ENCODE measurements around the gene TRIP10.
"Not testable (repeated sequence)": the region's sequence is repeated elsewhere in the genome, so short reads cannot be mapped to it uniquely, and the experiment has no call there.

TRIP10 gene

DNA sequence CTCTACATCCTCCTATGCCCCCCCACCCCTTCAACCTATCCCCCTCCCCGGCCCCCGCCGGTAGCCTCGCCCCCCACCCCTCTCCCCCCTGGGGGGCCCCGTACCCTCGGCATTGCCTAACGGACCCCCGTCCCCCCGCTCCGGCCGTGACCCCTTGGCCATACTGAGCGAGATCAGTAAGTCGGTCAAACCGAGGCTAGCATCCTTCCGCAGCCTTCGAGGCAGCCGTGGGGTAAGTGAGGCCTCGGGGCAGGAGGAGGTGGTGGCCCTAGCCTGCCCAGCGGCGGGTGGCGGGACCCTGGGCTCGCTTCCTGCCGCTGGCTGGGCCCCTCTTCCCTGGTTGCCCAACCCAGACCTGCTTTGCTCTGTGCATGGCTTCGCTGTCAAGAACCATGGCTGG is 6.5 kb downstream of the TRIP10 start:
- no peak for TF ChIP-seq OSR1 (CRISPR knock-in tag; IDR thresholded peaks at IDR 0.05)
- TF ChIP-seq ZC3H10 (CRISPR knock-in tag; IDR thresholded peaks at IDR 0.05) = no peak
- no peak for TF ChIP-seq ESRRG (CRISPR knock-in tag; IDR thresholded peaks at IDR 0.05)
- no peak for TF ChIP-seq ZFP3 (CRISPR knock-in tag; IDR thresholded peaks at IDR 0.05)
- TF ChIP-seq BACH2 (CRISPR knock-in tag; IDR thresholded peaks at IDR 0.05; ENCODE audit: borderline replicate concordance) = no peak
- TF ChIP-seq CSRNP3 (CRISPR knock-in tag; IDR thresholded peaks at IDR 0.05) = no peak
- no peak for TF ChIP-seq SNAI2 (CRISPR knock-in tag; IDR thresholded peaks at IDR 0.05)
- no peak for TF ChIP-seq GLIS3 (CRISPR knock-in tag; IDR thresholded peaks at IDR 0.05)
- TF ChIP-seq, protein P1, sequence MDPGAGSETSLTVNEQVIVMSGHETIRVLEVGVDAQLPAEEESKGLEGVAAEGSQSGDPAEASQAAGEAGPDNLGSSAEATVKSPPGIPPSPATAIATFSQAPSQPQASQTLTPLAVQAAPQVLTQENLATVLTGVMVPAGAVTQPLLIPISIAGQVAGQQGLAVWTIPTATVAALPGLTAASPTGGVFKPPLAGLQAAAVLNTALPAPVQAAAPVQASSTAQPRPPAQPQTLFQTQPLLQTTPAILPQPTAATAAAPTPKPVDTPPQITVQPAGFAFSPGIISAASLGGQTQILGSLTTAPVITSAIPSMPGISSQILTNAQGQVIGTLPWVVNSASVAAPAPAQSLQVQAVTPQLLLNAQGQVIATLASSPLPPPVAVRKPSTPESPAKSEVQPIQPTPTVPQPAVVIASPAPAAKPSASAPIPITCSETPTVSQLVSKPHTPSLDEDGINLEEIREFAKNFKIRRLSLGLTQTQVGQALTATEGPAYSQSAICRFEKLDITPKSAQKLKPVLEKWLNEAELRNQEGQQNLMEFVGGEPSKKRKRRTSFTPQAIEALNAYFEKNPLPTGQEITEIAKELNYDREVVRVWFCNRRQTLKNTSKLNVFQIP (CRISPR knock-in tag; IDR thresholded peaks at IDR 0.05; ENCODE audit: borderline replicate concordance, low read depth) = no peak
- TF ChIP-seq ZFP30 (CRISPR knock-in tag; IDR thresholded peaks at IDR 0.05) = no peak
- no peak for TF ChIP-seq TCF4 (CRISPR knock-in tag; IDR thresholded peaks at IDR 0.05; ENCODE audit: borderline replicate concordance)

DNA sequence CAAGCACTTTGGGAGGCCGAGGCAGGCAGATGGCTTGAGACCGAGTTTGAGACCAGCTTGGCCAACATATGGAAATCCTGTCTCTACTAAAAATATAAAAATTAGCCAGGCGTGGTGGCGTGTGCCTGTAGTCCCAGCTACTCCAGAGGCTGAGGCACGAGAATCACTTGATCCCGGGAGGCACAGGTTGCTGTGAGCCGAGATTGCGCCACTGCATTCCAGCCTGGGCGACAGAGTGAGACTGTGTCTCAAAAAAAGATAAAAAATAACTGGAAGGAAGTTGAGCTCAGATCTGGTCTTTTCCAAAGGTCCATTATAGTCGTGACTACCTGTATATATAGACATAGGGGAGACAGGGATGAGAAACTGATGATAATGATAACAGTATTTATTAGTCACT is 9.1 kb downstream of the TRIP10 start:
- not testable (repeated sequence) for ATAC-seq

More for the DNA sequence above, 6.5 kb downstream of the TRIP10 start:
- ATAC-seq = no peak

- TF ChIP-seq ZC3H10 (CRISPR knock-in tag; IDR thresholded peaks at IDR 0.05) = no peak
- no peak for TF ChIP-seq SNAI2 (CRISPR knock-in tag; IDR thresholded peaks at IDR 0.05)
- TF ChIP-seq ARNTL (CRISPR knock-in tag; IDR thresholded peaks at IDR 0.05; ENCODE audit: borderline replicate concordance, low read depth) = no peak
- no peak for TF ChIP-seq CSDC2 (CRISPR knock-in tag; IDR thresholded peaks at IDR 0.05)
- no peak for TF ChIP-seq CREB5 (CRISPR knock-in tag; IDR thresholded peaks at IDR 0.05; ENCODE audit: low read depth)
- no peak for TF ChIP-seq TCF4 (CRISPR knock-in tag; IDR thresholded peaks at IDR 0.05; ENCODE audit: borderline replicate concordance)
- no peak for TF ChIP-seq TOX (CRISPR knock-in tag; IDR thresholded peaks at IDR 0.05; ENCODE audit: borderline replicate concordance)
- TF ChIP-seq, protein P1 (CRISPR knock-in tag; IDR thresholded peaks at IDR 0.05; ENCODE audit: borderline replicate concordance, low read depth) = no peak
- no peak for TF ChIP-seq RARB (CRISPR knock-in tag; IDR thresholded peaks at IDR 0.05)
- no peak for TF ChIP-seq BACH2 (CRISPR knock-in tag; IDR thresholded peaks at IDR 0.05; ENCODE audit: borderline replicate concordance)
- no peak for TF ChIP-seq PATZ1 (CRISPR knock-in tag; IDR thresholded peaks at IDR 0.05; ENCODE audit: borderline replicate concordance)
- no peak for TF ChIP-seq ZFP30 (CRISPR knock-in tag; IDR thresholded peaks at IDR 0.05)
- TF ChIP-seq GLIS3 (CRISPR knock-in tag; IDR thresholded peaks at IDR 0.05) = no peak
- TF ChIP-seq OSR1 (CRISPR knock-in tag; IDR thresholded peaks at IDR 0.05) = no peak
- TF ChIP-seq ZNF70 (CRISPR knock-in tag; IDR thresholded peaks at IDR 0.05) = no peak
- TF ChIP-seq TSHZ2 (CRISPR knock-in tag; IDR thresholded peaks at IDR 0.05) = no peak
- TF ChIP-seq ZNF8 (CRISPR knock-in tag; IDR thresholded peaks at IDR 0.05) = no peak
- no peak for TF ChIP-seq ISL1 (CRISPR knock-in tag; IDR thresholded peaks at IDR 0.05)
- TF ChIP-seq ZFP3 (CRISPR knock-in tag; IDR thresholded peaks at IDR 0.05) = no peak
- no peak for TF ChIP-seq CSRNP3 (CRISPR knock-in tag; IDR thresholded peaks at IDR 0.05)
- no peak for ATAC-seq
Observed at GRCh38 chr19:6750062-6750461, 10.6 kb downstream of the TRIP10 start.
